T-cell (primary cell): ENCODE data around the gene EEFSEC. TPM values are rescaled to one million over a fixed set of nuclear protein-coding genes. Genes with fewer than 3 reads are reported as not detected.
A peak's percentile ranks its signal among the peaks of the same experiment; 100 is the strongest.

Experiments
- ATAC-seq, 4 experiments: fragments of 200-7000 bp in 3 of 4; fragments of 150-1000 bp in 1 of 4; cut with Tn5 transposase; replicated peaks in 1 of 4; 1 replicate in 3 of 4; 2 replicates in 1 of 4; pipeline ENCODE4 v1.10.0; 2021; ENCODE audit warnings: moderate library complexity in 3 of 4, mild to moderate bottlenecking in 2 of 4, moderate number of reproducible peaks in 1 of 4
- CTCF ChIA-PET, 2 donors: fragments of 300-600 bp; sonication (Branson Sonifier 250); formaldehyde crosslinking; loops; one replicate each; lab custom pipeline; 2022; ENCODE audit warnings: antibody characterized with exemption in 2 of 2; lab: Charles Lee
- POLR2A ChIA-PET, 2 donors: fragments of 300-600 bp; sonication (Branson Sonifier 250); formaldehyde crosslinking; loops; one replicate each; lab custom pipeline; 2022; ENCODE audit warnings: antibody characterized with exemption in 2 of 2; lab: Charles Lee
- DNase-seq, 35 experiments: peaks; one replicate each; pipeline versions ENCODE4 v3.0.0 to v3.0.0-alpha.2; 2013 to 2023
- H3K27ac ChIP-seq: one replicate; pipeline ENCODE4 v1.5.1; 2013; ENCODE audit warnings: low read length
- H3K27me3 ChIP-seq, 2 experiments: replicated peaks in 1 of 2; 1 replicate in 1 of 2; 2 replicates in 1 of 2; pipeline versions ENCODE4 v1.6.1 to v1.7.0; 2013; ENCODE audit warnings: low read length in 1 of 2, mixed read lengths in 1 of 2; ENCODE audit not compliant: control insufficient read depth in 2 of 2, insufficient read depth in 2 of 2; ENCODE audit errors: extremely low read depth in 1 of 2
- H3K36me3 ChIP-seq, 2 donors: 1 replicate in 1 of 2; 2 replicates in 1 of 2; pipeline versions ENCODE4 v1.6.1 to v1.7.0; 2013; ENCODE audit warnings: low read length in 1 of 2; ENCODE audit not compliant: control insufficient read depth in 2 of 2, insufficient read depth in 1 of 2; ENCODE audit errors: extremely low read depth in 1 of 2
- H3K4me1 ChIP-seq, 2 experiments: 1 replicate in 1 of 2; 2 replicates in 1 of 2; pipeline versions ENCODE4 v1.6.1 to v1.7.0; 2013; ENCODE audit warnings: low read length in 2 of 2, mixed read lengths in 1 of 2; ENCODE audit not compliant: insufficient read depth in 2 of 2, control insufficient read depth in 1 of 2; ENCODE audit errors: extremely low read depth in 1 of 2
- H3K4me3 ChIP-seq, 2 donors: 1 replicate in 1 of 2; 2 replicates in 1 of 2; pipeline versions ENCODE4 v1.5.1 to v1.7.0; 2013; ENCODE audit warnings: mild to moderate bottlenecking in 2 of 2, low read length in 1 of 2, moderate library complexity in 1 of 2; ENCODE audit not compliant: control insufficient read depth in 1 of 2; ENCODE audit errors: extremely low read depth in 1 of 2
- H3K9me3 ChIP-seq: 2 replicates; pipeline ENCODE4 v1.7.0; 2013
- H3K27ac Mint-ChIP-seq, 2 donors: one replicate each; pipeline ENCODE4 v1.8.0; 2020 to 2021; ENCODE audit warnings: mild to moderate bottlenecking in 2 of 2, mixed read lengths in 2 of 2
- H3K27me3 Mint-ChIP-seq, 2 donors: one replicate each; pipeline ENCODE4 v1.8.0; 2021 to 2022; ENCODE audit warnings: mixed read lengths in 2 of 2
- H3K36me3 Mint-ChIP-seq: one replicate; pipeline ENCODE4 v1.8.0; 2021; ENCODE audit warnings: mixed read lengths
- H3K4me1 Mint-ChIP-seq, 3 donors: one replicate each; pipeline ENCODE4 v1.8.0; 2020 to 2022; ENCODE audit warnings: mixed read lengths in 3 of 3, mild to moderate bottlenecking in 1 of 3
- H3K4me3 Mint-ChIP-seq, 3 donors: one replicate each; pipeline ENCODE4 v1.8.0; 2020 to 2022; ENCODE audit warnings: mild to moderate bottlenecking in 3 of 3, mixed read lengths in 3 of 3, moderate library complexity in 3 of 3
- H3K9me3 Mint-ChIP-seq, 3 donors: one replicate each; pipeline ENCODE4 v1.8.0; 2020 to 2022; ENCODE audit warnings: mixed read lengths in 3 of 3
- WGBS: methylation state at CpG from one replicate; pipeline ENCODE4 v1.1.5; 2013; ENCODE audit warnings: missing lambda C conversion rate; ENCODE audit not compliant: insufficient coverage; 5-methylcytosine and 5-hydroxymethylcytosine counted together
- total RNA-seq, 35 experiments: library from RNA in 6 of 35; stranded (reverse) in 6 of 35; fragments of 120-200 nt in 1 of 35; gene quantifications; one replicate each; pipeline versions ENCODE4 v1.2.1 to v1.2.4 and lab custom pipeline; 2013 to 2026

Gene EEFSEC
- total RNA-seq, 5 donors from 2014 or later (not counting 1 experiment from before 2014, with no cell fraction given) = 15.9 to 21.1 (median 19.1) TPM

GRCh38 chr3:128429751-128430150, 276.5 kb downstream of the EEFSEC start:
- H3K27ac Mint-ChIP-seq = no peak overlapping the region
- ATAC-seq = no peak
- Histone ChIP-seq H3K4me3 (no peak overlapping the region), H3K4me1 (peaks cover 0 to 15% of the 10 kb centered on the region in 2 experiments), H3K36me3 (no peaks in the 10 kb centered on the region), H3K27ac (no peak overlapping the region), H3K27me3 (peaks cover 0 to 80% of the 10 kb centered on the region in 2 experiments), H3K9me3 (no peaks in the 10 kb centered on the region)
- H3K9me3 Mint-ChIP-seq = no peaks in the 10 kb centered on the region
- no peak overlapping the region for H3K4me3 Mint-ChIP-seq
- WGBS = 83% methylated on average over 6 of the region's 8 CpGs
- peaks cover 43 to 57% of the 10 kb centered on the region in 2 donors for H3K27me3 Mint-ChIP-seq
- H3K36me3 Mint-ChIP-seq = no peaks in the 10 kb centered on the region
- DNase-seq = no peak
- ChIA-PET POLR2A (no interaction called here), CTCF (no interaction called here)
- H3K4me1 Mint-ChIP-seq = peaks cover 10 to 11% (median 10%) of the 10 kb centered on the region in 3 donors

- H3K4me3 Mint-ChIP-seq = no peak overlapping the region
- no peaks in the 10 kb centered on the region for H3K36me3 Mint-ChIP-seq
- H3K4me1 Mint-ChIP-seq = peaks cover 10 to 11% (median 10%) of the 10 kb centered on the region in 3 donors
- Histone ChIP-seq H3K4me1 (peaks cover 0 to 15% of the 10 kb centered on the region in 2 experiments), H3K4me3 (no peak overlapping the region), H3K27me3 (peaks cover 0 to 86% of the 10 kb centered on the region in 2 experiments), H3K36me3 (no peaks in the 10 kb centered on the region), H3K27ac (no peak overlapping the region), H3K9me3 (no peaks in the 10 kb centered on the region)
- no peak overlapping the region for H3K27ac Mint-ChIP-seq
- CTCF ChIA-PET = no interaction called here
- ATAC-seq = no peak
- peaks cover 43 to 57% of the 10 kb centered on the region in 2 donors for H3K27me3 Mint-ChIP-seq
- POLR2A ChIA-PET = no interaction called here
- H3K9me3 Mint-ChIP-seq = no peaks in the 10 kb centered on the region
- DNase-seq = no peak
- 88% methylated on average over 10 of the region's 10 CpGs for WGBS
Observed at GRCh38 chr3:128430301-128430700, 277.0 kb downstream of the EEFSEC start.

GRCh38 chr3:128430731-128431130, 277.4 kb downstream of the EEFSEC start:
- H3K4me1 ChIP-seq = peaks cover 0 to 15% of the 10 kb centered on the region in 2 experiments
- Mint-ChIP-seq H3K4me1 (peaks cover 10 to 11% (median 10%) of the 10 kb centered on the region in 3 donors), H3K9me3 (no peaks in the 10 kb centered on the region), H3K27ac (no peak overlapping the region), H3K4me3 (no peak overlapping the region), H3K36me3 (no peaks in the 10 kb centered on the region), H3K27me3 (peaks cover 43 to 57% of the 10 kb centered on the region in 2 donors)
- DNase-seq (no peak), ATAC-seq (no peak)
- H3K27me3 ChIP-seq = peaks cover 0 to 90% of the 10 kb centered on the region in 2 experiments
- no peaks in the 10 kb centered on the region for H3K9me3 ChIP-seq
- ChIA-PET CTCF (no interaction called here), POLR2A (no interaction called here)
- H3K4me3 ChIP-seq = no peak overlapping the region
- H3K36me3 ChIP-seq = no peaks in the 10 kb centered on the region
- no peak overlapping the region for H3K27ac ChIP-seq
- 90% methylated on average over 8 of the region's 8 CpGs for WGBS

- no peaks in the 10 kb centered on the region for H3K36me3 Mint-ChIP-seq
- DNase-seq = no peak
- ATAC-seq = no peak
- peak overlapping the region in 1 of 2 donors; percentile 47 for H3K27ac Mint-ChIP-seq
- ChIA-PET CTCF (no interaction called here), POLR2A (no interaction called here)
- no peak overlapping the region for H3K27ac ChIP-seq
- peaks cover 10 to 11% (median 10%) of the 10 kb centered on the region in 3 donors for H3K4me1 Mint-ChIP-seq
- H3K4me1 ChIP-seq = peaks cover 0 to 7% of the 10 kb centered on the region in 2 experiments
- no peaks in the 10 kb centered on the region for H3K9me3 ChIP-seq
- H3K27me3 ChIP-seq = peaks cover 0 to 85% of the 10 kb centered on the region in 2 experiments
- H3K27me3 Mint-ChIP-seq = peaks cover 51 to 66% of the 10 kb centered on the region in 2 donors
- H3K4me3 ChIP-seq = no peak overlapping the region
- peak overlapping the region in 1 of 3 donors; percentile 70 for H3K4me3 Mint-ChIP-seq
- H3K36me3 ChIP-seq = no peaks in the 10 kb centered on the region
- 81% methylated on average over 13 of the region's 13 CpGs for WGBS
- no peaks in the 10 kb centered on the region for H3K9me3 Mint-ChIP-seq
Observed at GRCh38 chr3:128431803-128432300, 278.6 kb downstream of the EEFSEC start.

- H3K4me3 ChIP-seq = no peak overlapping the region
- WGBS = 24% methylated on average over 31 of the region's 43 CpGs
- Mint-ChIP-seq H3K9me3 (no peaks in the 10 kb centered on the region), H3K27ac (no peak overlapping the region), H3K27me3 (peaks cover 51 to 62% of the 10 kb centered on the region in 2 donors), H3K4me1 (peaks cover 10 to 11% (median 10%) of the 10 kb centered on the region in 3 donors), H3K36me3 (no peaks in the 10 kb centered on the region), H3K4me3 (peak overlapping the region in 1 of 3 donors; percentile 70)
- no peak for DNase-seq
- ChIA-PET CTCF (interaction anchor here in 1 of 2 donors (0.6 kb wide), 1 partner anchor 357 kb away, joined by 5 read pairs; no protein-coding TSS in a partner anchor), POLR2A (no interaction called here)
- no peak for ATAC-seq
- H3K4me1 ChIP-seq = peaks cover 0 to 7% of the 10 kb centered on the region in 2 experiments
- H3K27me3 ChIP-seq = peaks cover 0 to 79% of the 10 kb centered on the region in 2 experiments
- H3K36me3 ChIP-seq = no peaks in the 10 kb centered on the region
- no peak overlapping the region for H3K27ac ChIP-seq
- no peaks in the 10 kb centered on the region for H3K9me3 ChIP-seq
Observed at GRCh38 chr3:128432301-128432970, 279.2 kb downstream of the EEFSEC start.

GRCh38 chr3:128432971-128433836, 279.9 kb downstream of the EEFSEC start:
- Mint-ChIP-seq H3K4me1 (peaks cover 10 to 11% (median 10%) of the 10 kb centered on the region in 3 donors), H3K9me3 (no peaks in the 10 kb centered on the region), H3K27ac (no peak overlapping the region), H3K4me3 (peak overlapping the region in 1 of 3 donors; percentile 13), H3K27me3 (peaks cover 49 to 56% of the 10 kb centered on the region in 2 donors), H3K36me3 (no peaks in the 10 kb centered on the region)
- peak overlapping the region in 1 of 2 donors; percentile 20 for H3K4me3 ChIP-seq
- ChIA-PET POLR2A (no interaction called here), CTCF (interaction anchor here in 1 of 2 donors (0.6 kb wide), 1 partner anchor 357 kb away, joined by 5 read pairs; no protein-coding TSS in a partner anchor)
- WGBS = 13% methylated on average over 46 of the region's 53 CpGs
- peaks cover 0 to 7% of the 10 kb centered on the region in 2 experiments for H3K4me1 ChIP-seq
- H3K36me3 ChIP-seq = no peaks in the 10 kb centered on the region
- H3K27me3 ChIP-seq = peaks cover 0 to 72% of the 10 kb centered on the region in 2 experiments
- H3K27ac ChIP-seq = no peak overlapping the region
- DNase-seq (no peak), ATAC-seq (no peak)
- no peaks in the 10 kb centered on the region for H3K9me3 ChIP-seq
